Subcutaneous adipose tissue (tissue), 4 donors: ENCODE data around the gene ATG4C. TPM values are rescaled to one million over a fixed set of nuclear protein-coding genes. Genes with fewer than 3 reads are reported as not detected.

Experiments used
- CTCF ChIP-seq: fragments of 450-650 bp; IDR thresholded peaks from one replicate; pipeline ENCODE4 v1.5.1; 2016; ENCODE audit warnings: low read depth, mild to moderate bottlenecking, control low read depth, antibody characterized with exemption, moderate library complexity
- total RNA-seq, 4 donors: library from RNA; depleted of rRNA; stranded (reverse); fragments of >200 nt; gene quantifications; one replicate each; pipeline ENCODE4 v1.1.0, GENCODE V29; 2016

Gene ATG4C
- total RNA-seq, 4 donors from 2014 or later, result 8.6 to 21.9 (median 17.4) TPM

- TF ChIP-seq CTCF, result no peak
These were observed 56.6 kb downstream of the ATG4C start for GRCh38 chr1:62840555-62840954.

- TF ChIP-seq CTCF, result no peak
These were observed 57.7 kb downstream of the ATG4C start for GRCh38 chr1:62841587-62842169.

GRCh38 chr1:62844030-62844429, 60.1 kb downstream of the ATG4C start:
- no peak for TF ChIP-seq CTCF

GRCh38 chr1:62849031-62849430, 65.1 kb downstream of the ATG4C start:
- no peak for TF ChIP-seq CTCF

- no peak for TF ChIP-seq CTCF
These were observed 68.3 kb downstream of the ATG4C start for GRCh38 chr1:62852253-62852652.

GRCh38 chr1:62856960-62857359, 73.0 kb downstream of the ATG4C start:
- no peak for TF ChIP-seq CTCF

- TF ChIP-seq CTCF, result no peak
These were observed 85.4 kb downstream of the ATG4C start for GRCh38 chr1:62869217-62869754.
